RWPE2 (cell line): ENCODE data around the gene TAC3.
"Not testable (repeated sequence)": the region's sequence is repeated elsewhere in the genome, so short reads cannot be mapped to it uniquely, and the experiment has no call there.

Experiments used
- ATAC-seq: fragments of 200-7000 bp; cut with Tn5 transposase; 3 replicates; pipeline ENCODE4 v1.9.1; 2021; ENCODE audit warnings: low read depth
- DNase-seq: peaks from one replicate; pipeline ENCODE4 v3.0.0-alpha.2; 2020; ENCODE audit warnings: low spot score
- H3K27ac ChIP-seq: fragments of 450-650 bp; 2 replicates; pipeline ENCODE4 v1.5.1; 2017; ENCODE audit warnings: mild to moderate bottlenecking; ENCODE audit not compliant: poor library complexity, severe bottlenecking
- H3K27me3 ChIP-seq: fragments of 250-450 bp; sonication (Bioruptor Pico); 2 replicates; pipeline ENCODE4 v1.5.1; 2021; ENCODE audit warnings: mild to moderate bottlenecking, moderate library complexity; ENCODE audit not compliant: insufficient read depth, poor library complexity, severe bottlenecking
- H3K36me3 ChIP-seq: fragments of 250-450 bp; sonication (Bioruptor Pico); 2 replicates; pipeline ENCODE4 v1.5.1; 2020; ENCODE audit warnings: low read depth, mild to moderate bottlenecking, moderate library complexity
- H3K4me1 ChIP-seq: fragments of 250-450 bp; sonication (Bioruptor Pico); 2 replicates; pipeline ENCODE4 v1.5.1; 2021; ENCODE audit warnings: mild to moderate bottlenecking, moderate library complexity; ENCODE audit not compliant: insufficient read depth, poor library complexity, severe bottlenecking
- H3K4me3 ChIP-seq: fragments of 250-450 bp; sonication (Bioruptor Pico); 2 replicates; pipeline ENCODE4 v1.5.1; 2021; ENCODE audit warnings: mild to moderate bottlenecking, moderate library complexity; ENCODE audit not compliant: severe bottlenecking
- H3K9me3 ChIP-seq: fragments of 250-450 bp; sonication (Bioruptor Pico); 2 replicates; pipeline ENCODE4 v1.5.1; 2021; ENCODE audit warnings: mild to moderate bottlenecking, moderate library complexity; ENCODE audit not compliant: severe bottlenecking
- CTCF ChIP-seq: fragments of 450-650 bp; IDR thresholded peaks from one replicate; pipeline ENCODE4 v1.5.1; 2017; ENCODE audit warnings: mild to moderate bottlenecking, moderate library complexity; ENCODE audit not compliant: poor library complexity, severe bottlenecking

The TAC3 gene

GRCh38 chr12:56978397-56979138, 37.8 kb downstream of the TAC3 start:
- no peak for DNase-seq
- no peaks in the 10 kb centered on the region for H3K4me1 ChIP-seq
- no peaks in the 10 kb centered on the region for H3K36me3 ChIP-seq
- ATAC-seq = no peak
- no peak overlapping the region for H3K4me3 ChIP-seq
- H3K27me3 ChIP-seq = no peaks in the 10 kb centered on the region
- no peak for TF ChIP-seq CTCF
- no peak overlapping the region for H3K27ac ChIP-seq
- no peaks in the 10 kb centered on the region for H3K9me3 ChIP-seq

GRCh38 chr12:56977361-56977760, 39.0 kb downstream of the TAC3 start:
- not testable (repeated sequence) for DNase-seq, H3K4me1 ChIP-seq, H3K27ac ChIP-seq, H3K9me3 ChIP-seq, H3K36me3 ChIP-seq, H3K4me3 ChIP-seq, H3K27me3 ChIP-seq, ATAC-seq

GRCh38 chr12:56974224-56974623, 42.1 kb downstream of the TAC3 start:
- H3K36me3 ChIP-seq, H3K9me3 ChIP-seq, H3K4me3 ChIP-seq, DNase-seq, ATAC-seq, H3K4me1 ChIP-seq, H3K27ac ChIP-seq, H3K27me3 ChIP-seq: not testable (repeated sequence)

- DNase-seq, H3K9me3 ChIP-seq, H3K4me3 ChIP-seq, ATAC-seq, H3K27me3 ChIP-seq, H3K4me1 ChIP-seq, H3K27ac ChIP-seq, H3K36me3 ChIP-seq: not testable (repeated sequence)
Measured at GRCh38 chr12:56968910-56969309, 47.4 kb downstream of the TAC3 start.

GRCh38 chr12:56965997-56966642, 50.2 kb downstream of the TAC3 start:
- H3K9me3 ChIP-seq, H3K4me1 ChIP-seq, H3K27me3 ChIP-seq, H3K4me3 ChIP-seq, H3K36me3 ChIP-seq, DNase-seq, ATAC-seq, H3K27ac ChIP-seq: not testable (repeated sequence)

- H3K27ac ChIP-seq, H3K4me1 ChIP-seq, H3K4me3 ChIP-seq, H3K9me3 ChIP-seq, H3K27me3 ChIP-seq, ATAC-seq, H3K36me3 ChIP-seq, DNase-seq: not testable (repeated sequence)
Measured at GRCh38 chr12:56965124-56965523, 51.2 kb downstream of the TAC3 start.

- H3K36me3 ChIP-seq, ATAC-seq: not testable (repeated sequence)
Measured at GRCh38 chr12:56963557-56963956, 52.8 kb downstream of the TAC3 start.

GRCh38 chr12:56962247-56962646, 54.1 kb downstream of the TAC3 start:
- not testable (repeated sequence) for H3K27ac ChIP-seq, H3K36me3 ChIP-seq, DNase-seq, ATAC-seq, H3K4me3 ChIP-seq, H3K27me3 ChIP-seq, H3K4me1 ChIP-seq
- peaks cover 10% of the 10 kb centered on the region for H3K9me3 ChIP-seq

More at GRCh38 chr12:56963557-56963956, 52.8 kb downstream of the TAC3 start:
- not testable (repeated sequence) for H3K27me3 ChIP-seq, H3K9me3 ChIP-seq, DNase-seq, H3K4me1 ChIP-seq, H3K4me3 ChIP-seq, H3K27ac ChIP-seq
